Spleen (tissue), 7 donors: Measurements from ENCODE around the gene AHRR.

Source experiments
- CTCF ChIP-seq, 11 experiments: fragments of 200-600 bp in 7 of 11; fragments of 450-650 bp in 4 of 11; sonication (generic) in 4 of 11; IDR thresholded peaks in 8 of 11; conservative IDR thresholded peaks in 3 of 11; 1 replicate in 7 of 11; 2 replicates in 4 of 11; pipeline versions ENCODE4 v1.4.0 to v1.8.0; 2016 to 2021; ENCODE audit warnings: antibody characterized with exemption in 11 of 11, inconsistent platforms in 4 of 11, mild to moderate bottlenecking in 1 of 11
- POLR2A ChIP-seq, 3 donors: fragments of 450-650 bp; IDR thresholded peaks; one replicate each; pipeline ENCODE4 v1.5.1; 2017; ENCODE audit warnings: antibody characterized with exemption in 3 of 3, mild to moderate bottlenecking in 1 of 3
- POLR2AphosphoS5 ChIP-seq, 3 donors: sonication (generic); formaldehyde crosslinking; IDR thresholded peaks; one replicate each; pipeline ENCODE4 v1.5.1; 2017; ENCODE audit warnings: antibody characterized with exemption in 3 of 3
- donor health status: DM: no; HTN: no; CAD: no; lungs with moderate emphysema.
- donor health status: DM: no; HTN: no; CAD: no.
- donor health status: DM: no; HTN: no; CAD: no.

- TF ChIP-seq CTCF (IDR thresholded peaks at IDR 0.05 in 8 of 11, conservative IDR thresholded peaks at IDR 0.05 in 3 of 11) (no peak), POLR2A (IDR thresholded peaks at IDR 0.05) (no peak), POLR2AphosphoS5 (IDR thresholded peaks at IDR 0.05) (no peak)
These were observed 27.2 kb downstream of the AHRR start for GRCh38 chr5:348726-349125.
